Suppressor macrophage treated with lipopolysaccharide for 4 hours (primary cell): ENCODE data around the gene LPCAT1.
"Not testable (repeated sequence)": the region's sequence is repeated elsewhere in the genome, so short reads cannot be mapped to it uniquely, and the experiment has no call there.

Source experiments
- DNase-seq: peaks from one replicate; pipeline ENCODE4 v3.0.0-alpha.2; 2020

Gene LPCAT1

GRCh38 chr5:1476181-1476966, 47.4 kb downstream of the LPCAT1 start:
- no peak for DNase-seq

- DNase-seq = not testable (repeated sequence)
These were observed 48.2 kb downstream of the LPCAT1 start for GRCh38 chr5:1475544-1475900.

- DNase-seq = peak; percentile 66
These were observed 48.8 kb downstream of the LPCAT1 start for GRCh38 chr5:1474866-1475543.

GRCh38 chr5:1474183-1474839, 49.4 kb downstream of the LPCAT1 start:
- no peak for DNase-seq

- DNase-seq = no peak
These were observed 50.0 kb downstream of the LPCAT1 start for GRCh38 chr5:1473746-1474145.

- DNase-seq = no peak
These were observed 50.7 kb downstream of the LPCAT1 start for GRCh38 chr5:1472964-1473628.

GRCh38 chr5:1471997-1472963, 51.5 kb downstream of the LPCAT1 start:
- no peak for DNase-seq

GRCh38 chr5:1471240-1471853, 52.4 kb downstream of the LPCAT1 start:
- no peak for DNase-seq

- DNase-seq = no peak
These were observed 53.0 kb downstream of the LPCAT1 start for GRCh38 chr5:1470762-1471211.

- no peak for DNase-seq
These were observed 54.9 kb downstream of the LPCAT1 start for GRCh38 chr5:1468629-1469527.

GRCh38 chr5:1468247-1468612, 55.5 kb downstream of the LPCAT1 start:
- no peak for DNase-seq

GRCh38 chr5:1467341-1468246, 56.2 kb downstream of the LPCAT1 start:
- DNase-seq = no peak

- no peak for DNase-seq
These were observed 57.0 kb downstream of the LPCAT1 start for GRCh38 chr5:1466631-1467265.

GRCh38 chr5:1465966-1466471, 57.7 kb downstream of the LPCAT1 start:
- no peak for DNase-seq

- no peak for DNase-seq
These were observed 58.6 kb downstream of the LPCAT1 start for GRCh38 chr5:1465117-1465516.

GRCh38 chr5:1464511-1464910, 59.2 kb downstream of the LPCAT1 start:
- no peak for DNase-seq

GRCh38 chr5:1464096-1464446, 59.7 kb downstream of the LPCAT1 start:
- no peak for DNase-seq

GRCh38 chr5:1463326-1464095, 60.2 kb downstream of the LPCAT1 start:
- no peak for DNase-seq
